HG02852 (cell line): ENCODE data around the gene RYR3.
"Not testable (repeated sequence)": the region's sequence is repeated elsewhere in the genome, so short reads cannot be mapped to it uniquely, and the experiment has no call there.

Experiments used
- ATAC-seq: cut with Tn5 transposase; IDR thresholded peaks from one replicate; pipeline ENCODE4 v1.9.1; 2021; ENCODE audit warnings: mild to moderate bottlenecking, moderate library complexity; ENCODE audit not compliant: unreplicated experiment

The RYR3 gene

DNA sequence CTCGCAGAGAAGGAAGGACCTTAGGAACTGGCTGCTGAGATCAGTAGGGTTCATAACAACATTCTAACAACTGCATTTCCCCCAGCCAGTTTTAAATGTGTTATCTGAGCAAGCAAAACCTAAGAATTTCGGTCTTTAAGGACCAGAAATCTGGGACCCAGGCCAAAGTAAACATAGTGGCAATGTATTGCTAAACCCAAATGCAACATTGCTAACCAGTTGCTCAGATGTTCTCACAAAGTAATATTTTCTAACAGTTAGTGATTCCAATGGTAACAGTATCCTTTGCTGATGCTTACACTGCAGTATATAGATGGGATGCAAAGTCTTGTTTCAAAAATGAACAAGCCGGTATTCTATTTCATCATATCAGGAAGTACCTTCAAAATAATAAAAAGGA, 254.3 kb downstream of the RYR3 start:
- ATAC-seq, result no peak

DNA sequence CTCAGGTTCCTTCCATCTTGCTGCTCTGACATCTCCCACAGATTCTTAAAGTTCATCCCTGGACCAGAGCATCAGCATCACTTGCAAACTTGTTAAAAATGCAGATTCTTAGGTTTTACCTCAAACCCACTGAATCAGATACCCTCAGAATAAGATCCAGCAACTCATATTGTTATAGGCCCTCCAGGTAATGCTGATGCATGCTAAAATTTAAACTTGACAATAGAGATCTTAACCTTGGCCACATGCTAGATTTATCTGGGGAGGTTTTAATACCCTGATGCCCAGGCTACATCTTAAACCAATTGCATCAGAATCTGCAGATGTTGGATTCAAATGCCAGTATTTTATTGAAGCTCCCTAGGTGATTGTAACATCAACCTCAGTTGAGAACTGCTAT, 256.9 kb downstream of the RYR3 start:
- ATAC-seq, result no peak

DNA sequence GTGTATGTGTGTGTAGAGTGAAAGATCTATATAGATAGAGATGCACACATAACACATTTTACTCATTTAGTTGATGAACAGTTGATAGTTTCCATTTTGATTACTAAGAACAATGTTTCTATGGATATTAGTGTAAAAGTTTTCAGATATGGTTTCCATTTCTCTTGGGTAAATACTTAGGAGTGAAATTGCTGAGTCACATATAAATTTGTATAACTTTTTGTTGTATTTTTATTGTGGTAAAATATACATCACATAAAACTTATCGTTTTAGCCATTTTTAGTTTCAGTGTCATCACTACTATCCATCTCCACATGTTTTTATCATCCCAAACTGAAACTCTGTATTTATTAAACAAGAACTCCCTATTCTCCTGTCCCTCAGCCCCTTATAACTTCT, 258.3 kb downstream of the RYR3 start:
- ATAC-seq, result no peak

DNA sequence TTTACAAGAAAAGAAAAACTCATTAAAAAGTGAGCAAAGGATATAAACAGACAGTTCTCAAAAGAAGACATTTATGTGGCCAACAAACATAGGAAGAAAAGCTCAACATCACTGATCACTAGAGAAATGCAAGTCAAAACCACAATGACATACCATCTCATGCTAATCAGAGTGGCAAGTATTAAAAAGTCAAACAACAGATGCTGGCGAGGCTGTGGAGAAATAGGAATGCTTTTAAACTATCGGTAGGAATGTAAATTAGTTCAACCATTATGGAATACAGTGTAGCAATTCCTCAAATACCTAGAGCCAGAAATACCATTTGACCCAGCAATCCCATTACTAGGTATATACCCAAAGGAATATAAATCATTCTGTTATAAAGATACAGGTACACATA, 267.1 kb downstream of the RYR3 start:
- not testable (repeated sequence) for ATAC-seq

DNA sequence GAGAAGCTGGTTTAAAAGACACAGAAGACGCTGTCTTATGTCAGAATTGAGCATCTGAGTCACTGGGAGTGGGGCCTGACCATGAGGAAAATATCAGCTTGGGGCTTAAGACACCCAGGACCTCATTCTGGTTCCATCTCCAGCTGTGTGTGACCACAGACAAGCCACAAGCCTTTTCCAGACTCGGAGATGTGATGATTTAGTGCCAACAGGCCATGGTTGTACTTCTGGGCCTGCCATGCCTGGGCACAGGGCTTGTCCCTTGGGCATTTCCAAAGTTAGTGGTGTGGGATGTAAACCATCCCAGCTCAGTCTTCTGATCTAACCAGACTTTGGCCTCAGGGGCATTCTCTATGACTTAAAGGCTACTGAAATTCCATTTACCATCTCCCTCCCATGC, 269.8 kb downstream of the RYR3 start:
- ATAC-seq, result no peak

DNA sequence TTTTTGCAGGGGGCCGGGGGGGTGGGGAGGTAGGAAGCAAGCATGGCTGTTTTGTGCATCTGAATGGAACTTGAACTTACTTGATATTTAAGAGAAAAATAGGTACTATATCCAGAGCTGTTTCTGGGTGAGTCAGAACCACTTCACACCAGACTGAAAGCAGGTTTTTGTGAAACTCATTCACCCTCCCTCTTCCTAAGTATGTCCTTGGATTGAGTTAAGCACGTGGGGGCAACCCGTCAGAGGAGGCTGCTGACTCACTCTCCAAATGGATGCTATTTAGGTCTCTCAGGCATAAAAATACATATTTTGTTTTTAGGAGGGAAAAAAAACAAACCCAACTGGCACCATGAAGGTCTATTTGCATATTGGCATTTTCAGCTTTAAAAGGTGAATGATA, 270.3 kb downstream of the RYR3 start:
- no peak for ATAC-seq

DNA sequence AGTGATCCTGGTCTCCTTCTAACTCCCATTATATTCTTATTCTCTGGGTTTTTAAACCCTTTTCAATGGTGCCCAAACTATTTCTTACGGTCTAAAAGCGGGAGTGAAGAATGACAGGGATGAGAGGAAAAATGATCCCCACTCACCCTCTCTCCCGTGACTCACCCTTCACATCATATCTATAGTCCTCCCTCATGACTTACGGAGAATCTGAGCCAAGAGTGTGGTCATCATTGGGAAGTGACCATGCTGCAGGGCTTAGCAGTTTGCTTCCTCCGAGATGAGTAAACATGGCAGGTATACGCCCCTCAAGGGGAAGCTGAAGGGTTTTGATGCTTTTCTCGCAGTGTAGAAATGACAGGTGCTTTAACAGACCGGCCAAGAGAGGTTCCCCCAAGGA, 274.0 kb downstream of the RYR3 start:
- ATAC-seq, result no peak

DNA sequence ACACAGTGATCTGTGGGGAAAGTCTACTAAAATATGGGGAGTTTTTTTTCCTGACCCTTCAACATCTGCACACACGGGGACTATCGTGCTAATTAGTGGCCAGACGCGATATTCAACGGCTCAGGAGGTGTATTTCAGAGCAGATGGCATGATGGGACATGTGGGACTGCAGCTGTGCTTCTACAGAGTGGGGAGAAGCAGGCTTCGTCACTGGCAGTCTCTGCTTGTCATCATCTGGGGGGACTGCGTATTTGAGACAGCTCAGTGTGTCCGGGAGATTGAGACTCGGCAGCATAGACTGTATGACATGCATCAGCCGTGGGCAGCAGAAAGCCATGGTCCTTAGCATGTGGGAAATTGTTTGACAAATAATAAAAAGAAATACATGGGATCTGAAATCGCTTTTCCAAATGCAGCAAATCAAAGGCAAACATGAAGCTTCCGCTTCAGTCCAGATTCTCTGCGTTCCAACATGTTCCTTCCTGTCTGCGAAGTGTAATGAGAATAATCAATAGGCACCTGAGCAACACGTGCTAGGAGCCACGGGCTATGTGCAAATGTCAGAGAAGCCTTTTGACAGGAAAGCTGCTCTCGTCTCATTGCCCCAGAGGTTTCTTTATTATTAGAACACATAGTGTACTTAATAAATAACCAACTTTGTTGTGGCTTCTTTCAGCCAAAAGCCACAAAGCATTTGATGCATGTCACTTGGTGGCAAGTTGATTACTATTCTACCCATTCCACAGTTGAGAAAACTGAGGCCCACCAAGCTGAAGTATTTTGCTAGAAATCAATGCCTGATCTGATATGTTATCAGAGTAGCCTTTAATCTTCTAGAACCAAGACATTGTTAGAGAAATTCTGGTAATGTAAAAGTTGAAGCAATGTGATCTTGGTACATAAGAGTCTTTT, 276.3 kb downstream of the RYR3 start:
- no peak for ATAC-seq

DNA sequence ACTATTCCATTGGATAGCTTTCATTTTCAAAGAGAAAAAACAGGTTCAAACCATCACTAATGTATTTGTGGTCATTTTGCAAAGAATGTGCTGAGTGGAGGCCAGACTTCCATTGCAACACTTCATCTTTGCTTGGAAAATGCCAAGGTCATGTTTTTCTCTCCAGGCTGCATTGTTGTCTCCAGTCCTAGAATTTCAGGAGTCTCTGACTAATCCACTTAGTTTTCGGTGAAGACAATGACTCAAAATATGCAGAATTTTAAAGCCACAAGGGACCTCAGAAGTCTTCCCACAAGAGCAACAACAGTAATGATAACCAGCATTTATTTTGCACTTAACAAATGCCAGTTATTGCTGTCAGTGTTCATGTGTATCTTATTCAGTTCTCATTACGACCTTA, 277.0 kb downstream of the RYR3 start:
- ATAC-seq, result no peak

DNA sequence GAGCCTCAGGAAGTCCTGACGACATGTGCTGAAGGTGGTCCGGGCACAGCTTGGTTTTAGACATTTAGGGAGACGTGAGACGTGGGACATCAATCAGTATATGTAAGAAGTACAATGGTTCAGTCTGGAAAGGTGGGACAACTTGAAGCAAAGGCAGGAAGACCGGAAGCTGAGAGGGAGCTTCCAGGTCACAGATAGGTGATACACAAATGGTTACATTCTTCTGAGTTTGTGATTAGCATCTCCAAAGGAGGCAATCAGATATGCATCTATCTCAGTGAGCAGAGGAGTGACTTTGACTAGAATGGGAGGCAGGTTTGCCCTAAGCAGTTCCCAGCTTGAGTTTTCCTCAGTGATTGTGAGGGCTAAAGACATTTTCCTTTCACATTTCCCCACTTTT, 282.1 kb downstream of the RYR3 start:
- no peak for ATAC-seq

DNA sequence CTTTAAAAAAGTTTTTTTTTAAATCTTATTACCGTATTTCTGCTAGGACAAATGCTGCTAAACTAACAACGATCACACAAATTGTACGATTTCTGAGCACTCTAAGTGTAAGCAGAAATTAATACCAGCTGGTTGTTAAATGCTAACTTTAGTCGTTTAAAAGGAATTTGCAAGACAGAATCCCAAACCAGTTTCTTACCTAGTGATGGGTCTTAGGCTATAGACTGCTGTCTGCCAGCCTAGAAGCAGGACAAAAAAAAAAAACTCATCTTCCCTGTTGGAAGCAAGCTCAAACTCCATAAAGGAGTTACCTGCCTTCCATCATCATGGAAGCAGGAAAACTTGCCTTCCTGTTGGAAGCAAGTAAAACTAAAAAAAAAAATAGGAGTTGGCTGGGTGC, 287.6 kb downstream of the RYR3 start:
- not testable (repeated sequence) for ATAC-seq

DNA sequence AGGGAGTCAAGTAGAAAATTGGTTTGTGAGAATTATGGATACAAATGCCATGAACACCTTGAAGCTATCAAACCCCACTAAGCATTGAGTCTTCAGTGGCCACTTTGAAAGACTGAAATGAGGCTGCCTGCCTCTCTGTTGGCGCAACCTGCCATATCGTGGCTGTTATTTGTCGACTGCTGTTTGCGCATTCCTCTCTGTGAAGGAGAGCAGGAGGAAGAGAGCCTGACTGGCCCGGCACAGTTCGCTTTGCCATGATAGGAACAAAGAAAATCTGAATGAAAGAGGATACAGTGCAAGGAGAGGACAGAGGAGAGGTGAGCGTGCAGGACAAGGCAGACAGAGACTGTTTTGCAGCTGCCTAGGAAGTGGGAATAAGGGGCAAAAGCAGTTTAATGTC, 289.4 kb downstream of the RYR3 start:
- ATAC-seq, result no peak

DNA sequence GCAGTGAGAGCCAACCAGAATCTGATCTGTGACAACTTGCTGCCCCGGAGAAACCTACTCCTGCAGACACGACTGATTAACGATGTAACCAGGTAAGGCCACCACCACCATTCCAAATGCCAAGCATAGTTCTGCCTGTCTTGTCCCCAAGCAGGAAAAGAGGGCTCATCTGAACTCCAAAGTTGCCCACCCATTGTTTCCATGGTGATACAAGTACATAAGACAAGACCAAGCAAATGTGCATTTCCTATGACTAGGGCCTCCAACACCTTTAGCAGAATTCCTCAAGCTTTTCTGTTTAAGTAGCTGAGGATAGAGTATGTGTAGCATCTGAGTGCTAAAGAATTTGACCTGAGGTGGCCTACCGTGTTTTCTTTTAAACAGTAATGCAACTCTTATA, 290.7 kb downstream of the RYR3 start:
- ATAC-seq, result no peak

DNA sequence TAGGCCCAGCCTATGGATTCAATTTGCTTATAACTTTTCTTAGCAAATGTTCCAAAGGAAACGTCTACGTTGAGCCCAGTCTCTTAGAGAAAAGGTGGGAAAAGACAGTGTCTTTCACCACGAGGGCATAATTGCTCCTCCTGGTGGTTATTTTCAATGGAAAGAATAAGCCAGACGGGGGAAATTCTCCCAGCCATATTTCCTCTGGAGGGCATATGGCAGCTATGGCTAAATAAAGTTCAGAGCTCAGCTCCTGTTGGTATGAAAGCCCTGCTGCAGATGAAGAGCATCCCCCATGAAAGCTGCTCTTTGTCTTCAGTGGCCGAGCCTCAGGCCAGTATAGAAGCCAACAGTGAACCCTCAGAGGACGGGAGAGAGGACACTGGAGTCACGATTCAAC, 297.9 kb downstream of the RYR3 start:
- no peak for ATAC-seq

DNA sequence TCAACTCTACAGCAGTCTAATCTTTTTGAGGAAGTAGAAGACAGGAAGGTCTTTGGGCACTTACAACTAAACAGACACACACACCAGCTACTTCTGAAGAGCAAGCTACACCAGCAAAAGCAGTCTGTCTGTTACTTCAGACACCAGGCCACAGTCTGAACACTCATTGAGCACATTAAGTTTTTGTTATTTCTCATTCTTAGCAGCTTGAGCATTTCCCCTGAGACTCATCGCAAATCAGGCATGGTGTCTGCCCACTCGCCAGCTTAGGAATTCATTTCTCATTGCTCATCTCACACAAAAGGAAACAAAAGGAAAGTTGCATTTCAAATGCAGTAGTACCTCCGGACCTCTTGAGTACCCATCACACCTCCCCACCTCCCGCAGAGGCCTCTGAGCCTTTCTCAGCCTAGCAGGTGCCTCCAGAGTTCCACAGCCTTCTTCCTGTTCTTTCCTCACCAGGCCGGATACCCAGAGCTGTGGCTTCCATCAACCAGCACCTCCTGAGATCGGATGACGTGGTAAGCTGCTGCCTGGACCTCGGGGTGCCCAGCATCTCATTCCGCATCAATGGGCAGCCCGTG, 302.0 kb downstream of the RYR3 start:
- ATAC-seq, result no peak

DNA sequence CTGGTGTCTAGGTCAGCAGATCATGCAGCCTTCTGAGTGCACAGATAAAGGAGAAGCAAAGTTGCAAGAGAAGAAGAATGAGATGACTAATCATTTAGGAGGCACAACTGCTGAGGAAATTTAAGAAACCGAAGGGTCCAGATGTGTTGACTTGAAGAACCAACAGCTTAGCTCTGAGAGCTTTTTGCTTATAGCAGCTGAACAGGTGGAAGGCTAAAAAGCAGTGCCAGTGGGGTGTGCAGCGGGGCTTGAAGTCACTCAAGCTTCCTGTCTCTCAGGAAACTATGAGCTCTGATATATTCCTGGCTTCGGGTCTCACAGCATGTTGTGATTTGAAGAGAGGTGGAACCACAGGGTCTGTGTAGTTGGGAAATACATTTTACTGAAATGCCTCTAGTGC, 305.7 kb downstream of the RYR3 start:
- ATAC-seq, result no peak

DNA sequence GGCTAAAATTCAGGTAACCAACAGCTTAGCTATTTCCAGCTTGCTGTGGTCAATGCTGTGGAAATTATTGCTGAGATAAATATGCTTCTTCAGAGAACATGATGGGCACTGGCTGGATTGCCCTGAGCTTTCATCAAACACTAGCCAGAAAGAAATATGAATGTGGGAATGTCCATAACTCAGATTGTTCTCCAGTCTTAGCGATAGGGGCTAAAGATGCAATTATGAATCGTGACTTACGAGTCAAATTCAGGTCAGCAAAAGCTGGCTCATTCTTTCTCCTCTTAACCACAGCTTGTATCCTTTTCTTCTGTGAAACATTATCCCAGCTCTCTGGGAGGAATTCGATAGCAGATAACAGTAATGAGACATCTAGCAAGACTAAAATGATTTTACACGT, 307.6 kb downstream of the RYR3 start:
- ATAC-seq, result no peak

DNA sequence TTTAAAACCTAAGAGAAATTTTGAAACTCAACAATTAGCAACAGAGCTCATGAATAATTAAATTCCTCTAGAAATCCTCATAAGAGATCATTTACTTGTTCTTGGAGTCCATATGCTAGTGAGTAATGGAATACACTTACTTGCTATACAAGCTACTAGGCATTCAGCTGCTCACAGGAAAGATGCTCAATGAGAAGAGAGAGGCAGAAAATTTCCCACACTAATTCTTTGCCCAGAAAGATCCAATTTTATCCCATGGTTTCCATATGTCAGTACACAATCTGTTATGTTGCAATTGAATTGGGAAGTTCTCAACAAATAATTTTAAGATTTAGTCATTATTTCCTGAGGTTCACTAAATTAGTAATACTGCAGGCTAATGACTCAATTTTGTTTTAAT, 310.4 kb downstream of the RYR3 start:
- ATAC-seq, result no peak

DNA sequence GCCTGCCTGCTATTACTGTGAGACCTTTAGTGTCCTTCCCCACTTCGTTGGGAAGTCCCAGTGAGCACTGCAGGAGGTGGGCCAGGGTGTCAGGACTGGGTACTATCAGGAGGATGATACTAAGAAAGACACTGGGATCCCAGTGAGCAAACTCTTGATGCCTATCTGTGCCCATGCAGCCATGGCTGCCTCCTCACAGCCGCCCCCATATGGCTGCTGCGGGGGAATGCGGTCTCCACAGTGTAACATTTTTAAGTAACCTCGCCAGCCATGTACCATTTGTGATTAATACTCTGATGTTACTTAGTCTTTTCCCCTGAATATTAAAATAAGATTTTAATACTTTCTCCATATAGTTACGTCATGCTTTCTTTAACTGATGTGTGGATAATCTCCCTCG, 312.2 kb downstream of the RYR3 start:
- ATAC-seq, result no peak

DNA sequence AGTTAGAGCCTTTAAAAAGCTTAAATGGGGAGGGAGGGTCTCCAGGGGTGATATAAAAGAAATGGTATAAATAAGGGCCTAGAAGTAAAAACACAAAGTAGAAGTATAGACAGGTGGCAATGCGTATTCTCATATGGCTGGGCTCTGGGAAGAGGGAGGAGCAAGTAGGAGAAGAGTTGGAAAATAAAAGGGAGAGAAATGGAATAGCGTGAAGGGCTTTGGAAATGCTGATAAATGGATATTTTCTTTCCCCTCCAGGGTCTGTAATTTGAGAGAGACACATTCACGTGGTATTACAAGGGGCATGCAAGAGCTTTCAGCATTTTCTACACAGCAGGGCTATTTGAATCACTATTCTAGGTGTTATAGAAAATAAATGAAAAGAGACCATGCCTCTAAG, 313.7 kb downstream of the RYR3 start:
- ATAC-seq, result no peak

DNA sequence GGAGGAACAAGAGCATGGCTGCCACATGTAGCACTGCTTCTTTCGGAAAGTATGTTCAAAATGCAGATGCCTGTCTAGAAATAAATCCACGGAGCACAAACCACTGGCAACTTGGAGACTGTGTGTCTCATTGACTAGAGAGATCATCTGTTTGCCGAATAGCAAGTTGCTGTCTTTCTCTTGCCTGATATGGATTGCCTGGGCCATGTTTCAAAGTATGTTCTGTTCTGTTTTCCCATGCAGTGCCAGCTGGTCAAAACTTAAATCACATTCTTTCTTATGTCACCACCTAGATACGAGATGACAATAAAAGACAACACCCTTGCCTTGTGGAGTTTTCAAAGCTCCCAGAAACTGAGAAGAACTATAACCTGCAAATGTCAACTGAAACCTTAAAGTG, 318.9 kb downstream of the RYR3 start:
- ATAC-seq, result no peak

DNA sequence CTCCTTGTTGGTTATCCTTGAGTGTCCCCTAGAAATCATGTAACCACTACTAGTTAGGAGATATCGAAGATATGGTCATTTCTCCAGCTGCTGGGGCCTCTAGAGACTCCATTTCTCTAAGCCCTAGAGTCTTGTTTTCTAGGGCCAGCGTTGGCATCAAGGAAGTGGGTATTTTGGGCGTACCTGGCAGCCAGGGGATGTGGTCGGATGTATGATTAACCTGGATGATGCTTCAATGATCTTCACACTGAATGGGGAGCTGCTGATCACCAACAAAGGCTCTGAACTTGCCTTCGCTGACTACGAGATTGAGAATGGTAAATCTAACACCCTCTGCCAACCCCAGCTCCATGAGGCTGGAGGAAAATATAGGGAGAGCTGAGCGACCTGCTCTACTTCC, 325.5 kb downstream of the RYR3 start:
- no peak for ATAC-seq

DNA sequence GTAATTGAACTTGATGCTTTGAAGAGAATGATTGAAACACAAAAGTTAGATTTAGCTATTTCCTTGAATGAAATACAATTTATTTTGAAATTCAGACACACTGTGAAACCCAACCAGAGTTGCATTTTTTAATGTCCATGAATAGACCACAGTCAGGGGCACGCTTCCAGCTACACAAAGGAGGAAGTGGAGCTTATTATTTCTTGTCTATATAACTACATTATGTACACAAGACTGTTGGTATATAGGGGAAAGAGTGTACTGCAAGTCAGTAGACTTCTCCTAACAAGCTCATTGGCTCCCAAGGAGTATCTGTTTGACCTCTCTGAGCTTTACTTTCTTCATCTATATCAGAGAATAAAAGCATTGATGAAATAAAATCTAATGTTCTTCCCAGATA, 326.2 kb downstream of the RYR3 start:
- ATAC-seq, result no peak
